CD14-positive monocyte (primary cell): ENCODE data around the gene CAMK1D. TPM values are rescaled to one million over a fixed set of nuclear protein-coding genes. Genes with fewer than 3 reads are reported as not detected.
"Not testable (repeated sequence)": the region's sequence is repeated elsewhere in the genome, so short reads cannot be mapped to it uniquely, and the experiment has no call there.

Experiments
- DNase-seq, 3 donors: peaks; one replicate each; pipeline ENCODE4 v3.0.0-alpha.2; 2011 to 2022
- H2AFZ ChIP-seq: 2 replicates; pipeline ENCODE4 v1.6.0; 2012; ENCODE audit warnings: mild to moderate bottlenecking, low read depth, low read length, inconsistent platforms; ENCODE audit not compliant: insufficient read depth, poor library complexity, severe bottlenecking
- H3K27ac ChIP-seq, 2 donors: 1 replicate in 1 of 2; 2 replicates in 1 of 2; pipeline ENCODE4 v1.5.1; 2012 to 2013; ENCODE audit warnings: low read length in 2 of 2, control low read depth in 1 of 2, inconsistent platforms in 1 of 2, low read depth in 1 of 2, mild to moderate bottlenecking in 1 of 2
- H3K27me3 ChIP-seq, 2 donors: one replicate each; pipeline versions ENCODE4 v1.6.0 to v1.6.1; 2011 to 2013; ENCODE audit warnings: low read length in 2 of 2; ENCODE audit not compliant: control insufficient read depth in 2 of 2, insufficient read depth in 2 of 2
- H3K36me3 ChIP-seq, 2 donors: replicated peaks in 1 of 2; 1 replicate in 1 of 2; 2 replicates in 1 of 2; pipeline versions ENCODE4 v1.5.1 to v1.6.1; 2012 to 2013; ENCODE audit warnings: low read length in 2 of 2, control low read depth in 1 of 2, inconsistent platforms in 1 of 2, mild to moderate bottlenecking in 1 of 2; ENCODE audit not compliant: insufficient read depth in 2 of 2, control insufficient read depth in 1 of 2
- H3K4me1 ChIP-seq, 2 donors: 1 replicate in 1 of 2; 2 replicates in 1 of 2; pipeline versions ENCODE4 v1.5.1 to v1.6.1; 2012 to 2013; ENCODE audit warnings: low read length in 2 of 2, control low read depth in 1 of 2, inconsistent platforms in 1 of 2, mild to moderate bottlenecking in 1 of 2, moderate library complexity in 1 of 2; ENCODE audit not compliant: insufficient read depth in 2 of 2, control insufficient read depth in 1 of 2
- H3K4me2 ChIP-seq: replicated peaks from 2 replicates; pipeline ENCODE3; 2012; ENCODE audit warnings: low read length, moderate library complexity, mild to moderate bottlenecking; ENCODE audit not compliant: poor library complexity, severe bottlenecking; ENCODE audit errors: extremely low read depth
- H3K4me3 ChIP-seq, 3 experiments: fragments of 200-600 bp in 1 of 3; sonication (generic) in 1 of 3; replicated peaks in 1 of 3; 1 replicate in 2 of 3; 2 replicates in 1 of 3; pipeline ENCODE4 v1.5.1; 2011 to 2013; ENCODE audit warnings: low read length in 3 of 3, mild to moderate bottlenecking in 3 of 3, control low read depth in 2 of 3, low read depth in 2 of 3, inconsistent platforms in 1 of 3, moderate library complexity in 1 of 3
- H3K79me2 ChIP-seq: 2 replicates; pipeline ENCODE4 v1.6.0; 2012; ENCODE audit warnings: mild to moderate bottlenecking, control low read depth, inconsistent platforms, low read length, moderate library complexity; ENCODE audit not compliant: insufficient read depth
- H3K9ac ChIP-seq: 2 replicates; pipeline ENCODE4 v1.6.0; 2017; ENCODE audit warnings: low read length, mild to moderate bottlenecking; ENCODE audit not compliant: insufficient read depth, poor library complexity, severe bottlenecking
- H3K9me3 ChIP-seq, 2 donors: replicated peaks in 1 of 2; 1 replicate in 1 of 2; 2 replicates in 1 of 2; pipeline versions ENCODE4 v1.5.1 to v1.6.1; 2012 to 2013; ENCODE audit warnings: low read length in 2 of 2, control low read depth in 1 of 2; ENCODE audit not compliant: control insufficient read depth in 1 of 2, insufficient read depth in 1 of 2
- H4K20me1 ChIP-seq: 2 replicates; pipeline ENCODE4 v1.6.0; 2012; ENCODE audit warnings: mild to moderate bottlenecking, low read length, control low read depth, moderate library complexity; ENCODE audit not compliant: insufficient read depth
- H3K27ac Mint-ChIP-seq, 7 donors: one replicate each; pipeline ENCODE4 v1.8.0; 2020; ENCODE audit warnings: mild to moderate bottlenecking in 7 of 7, mixed read lengths in 7 of 7, moderate library complexity in 6 of 7, inconsistent platforms in 2 of 7
- H3K27me3 Mint-ChIP-seq, 3 donors: one replicate each; pipeline ENCODE4 v1.8.0; 2021 to 2022; ENCODE audit warnings: low read depth in 3 of 3, mild to moderate bottlenecking in 3 of 3, mixed read lengths in 3 of 3, moderate library complexity in 3 of 3, inconsistent platforms in 1 of 3
- H3K36me3 Mint-ChIP-seq, 2 donors: one replicate each; pipeline ENCODE4 v1.8.0; 2020; ENCODE audit warnings: mixed read lengths in 2 of 2, inconsistent platforms in 1 of 2, mild to moderate bottlenecking in 1 of 2
- H3K4me1 Mint-ChIP-seq: one replicate; pipeline ENCODE4 v1.8.0; 2020; ENCODE audit warnings: mild to moderate bottlenecking, mixed read lengths
- H3K4me3 Mint-ChIP-seq, 2 donors: one replicate each; pipeline ENCODE4 v1.8.0; 2020; ENCODE audit warnings: mild to moderate bottlenecking in 2 of 2, mixed read lengths in 2 of 2, moderate library complexity in 1 of 2
- H3K9me3 Mint-ChIP-seq, 7 donors: one replicate each; pipeline ENCODE4 v1.8.0; 2020 to 2022; ENCODE audit warnings: mixed read lengths in 7 of 7, mild to moderate bottlenecking in 6 of 7, moderate library complexity in 6 of 7, inconsistent platforms in 2 of 7
- CTCF ChIP-seq: fragments of 200-600 bp; IDR thresholded peaks from one replicate; pipeline ENCODE4 v1.8.0; 2022; ENCODE audit warnings: antibody characterized with exemption, mild to moderate bottlenecking
- WGBS: methylation state at CpG from one replicate; pipeline ENCODE4 v1.1.5; 2013; ENCODE audit warnings: missing lambda C conversion rate; ENCODE audit not compliant: insufficient coverage; 5-methylcytosine and 5-hydroxymethylcytosine counted together
- intact Hi-C, 2 donors: fragments of 100-400 bp; cut with micrococcal nuclease; formaldehyde crosslinking; loops; one replicate each; pipeline versions ENCODE4 v1.15.0 to v1.15.1; 2023
- polyA plus RNA-seq, 3 donors: library from polyadenylated mRNA; depleted of rRNA in 1 of 3; unstranded in 2 of 3; stranded (reverse) in 1 of 3; fragments of 300-500 nt in 2 of 3; fragments of >200 nt in 1 of 3; fragmentation: Illumina TruSeq in 2 of 3; gene quantifications; 1 replicate in 2 of 3; 2 replicates in 1 of 3; pipeline ENCODE4 v1.2.3, GENCODE V29; 2012 to 2021

CAMK1D gene
- polyA plus RNA-seq, 3 donors: 6.7 to 11.8 (median 7.1) TPM

GRCh38 chr10:12334186-12334530 is 15.2 kb upstream of the CAMK1D start:
- Mint-ChIP-seq H3K27ac (peak overlapping the region; percentile 72 to 90 (median 86)), H3K9me3 (peaks cover 0 to 2% (median 0%) of the 10 kb centered on the region in 7 donors), H3K4me3 (peak overlapping the region in 1 of 2 donors; percentile 80), H3K36me3 (no peaks in the 10 kb centered on the region), H3K27me3 (peaks cover 1 to 11% (median 2%) of the 10 kb centered on the region in 3 donors), H3K4me1 (peaks cover 14% of the 10 kb centered on the region)
- no peaks in the 10 kb centered on the region for H4K20me1 ChIP-seq
- no peaks in the 10 kb centered on the region for H3K36me3 ChIP-seq
- no peak overlapping the region for H2AFZ ChIP-seq
- H3K27ac ChIP-seq: no peak overlapping the region
- 85% methylated on average over 6 of the region's 6 CpGs for WGBS
- intact Hi-C loops: loop anchor here (2.0 to 10.0 kb wide), 3 partner anchors 15 to 69 kb away; partner anchors contain the start of gene CAMK1D (in 1 of the 2)
- TF ChIP-seq CTCF: no peak
- H3K4me3 ChIP-seq: no peak overlapping the region
- H3K9ac ChIP-seq: no peak overlapping the region
- H3K79me2 ChIP-seq: no peaks in the 10 kb centered on the region
- no peaks in the 10 kb centered on the region for H3K9me3 ChIP-seq
- no peaks in the 10 kb centered on the region for H3K27me3 ChIP-seq
- no peak for DNase-seq
- H3K4me2 ChIP-seq: peak overlapping the region; percentile 53
- H3K4me1 ChIP-seq: peaks cover 18 to 23% of the 10 kb centered on the region in 2 donors

- H3K27ac Mint-ChIP-seq, H3K79me2 ChIP-seq: not testable (repeated sequence)
- peaks cover 14% of the 10 kb centered on the region for H3K4me1 Mint-ChIP-seq
These were observed 14.2 kb upstream of the CAMK1D start for GRCh38 chr10:12335169-12335568.

More at GRCh38 chr10:12335169-12335568, 14.2 kb upstream of the CAMK1D start:
- WGBS: no CpG with 5 or more reads among the region's 4 CpGs
- H3K9me3 ChIP-seq, H3K27me3 ChIP-seq, H3K9me3 Mint-ChIP-seq, H3K4me3 Mint-ChIP-seq, H3K4me2 ChIP-seq, H3K4me3 ChIP-seq, H3K9ac ChIP-seq, DNase-seq, H2AFZ ChIP-seq, H3K27ac ChIP-seq, H3K36me3 Mint-ChIP-seq, H3K36me3 ChIP-seq, H4K20me1 ChIP-seq: not testable (repeated sequence)
- intact Hi-C loops: loop anchor here (2.0 to 10.0 kb wide), 2 partner anchors 14 to 70 kb away; partner anchors contain the start of gene CAMK1D (in 1 of the 2)
- peaks cover 18 to 23% of the 10 kb centered on the region in 2 donors for H3K4me1 ChIP-seq
- H3K27me3 Mint-ChIP-seq: peaks cover 1 to 11% (median 2%) of the 10 kb centered on the region in 3 donors
